Neural cell (in vitro differentiated cells): Measurements from ENCODE around the gene MAGIX. TPM values are rescaled to one million over a fixed set of nuclear protein-coding genes. Genes with fewer than 3 reads are reported as not detected.

Source experiments
- H2AFZ ChIP-seq: fragments of 200-600, 300-800 bp; sonication (generic), shearing (Covaris generic); 2 replicates; pipeline ENCODE4 v1.6.0; 2014; ENCODE audit warnings: low read depth, mild to moderate bottlenecking, antibody characterized with exemption, low read length, moderate library complexity
- H3F3A ChIP-seq: fragments of 200-600 bp; shearing (Covaris generic); 2 replicates; pipeline ENCODE4 v1.6.1; 2016; ENCODE audit warnings: mild to moderate bottlenecking, moderate library complexity, mixed read lengths, antibody characterized with exemption, low read length; ENCODE audit not compliant: insufficient read depth, poor library complexity, severe bottlenecking
- H3K27ac ChIP-seq: fragments of 200-600, 300-800 bp; sonication (generic), shearing (Covaris generic); 2 replicates; pipeline ENCODE4 v1.5.1; 2014; ENCODE audit warnings: mild to moderate bottlenecking, low read length, moderate library complexity
- H3K27me3 ChIP-seq: fragments of 300-800, 200-600 bp; sonication (generic), shearing (Covaris generic); 2 replicates; pipeline ENCODE4 v1.6.0; 2014; ENCODE audit warnings: mild to moderate bottlenecking, low read depth, low read length, moderate library complexity; ENCODE audit not compliant: insufficient read depth
- H3K36me3 ChIP-seq: fragments of 300-800, 200-600 bp; sonication (generic), shearing (Covaris generic); 2 replicates; pipeline ENCODE4 v1.5.1; 2014; ENCODE audit warnings: mild to moderate bottlenecking, antibody characterized with exemption, low read length, moderate library complexity; ENCODE audit not compliant: insufficient read depth
- H3K4me2 ChIP-seq: fragments of 300-800, 200-600 bp; sonication (generic), shearing (Covaris generic); 2 replicates; pipeline ENCODE4 v1.6.0; 2014; ENCODE audit warnings: mild to moderate bottlenecking, low read length
- H3K4me3 ChIP-seq: fragments of 300-800, 200-600 bp; sonication (generic), shearing (Covaris generic); 2 replicates; pipeline ENCODE4 v1.5.1; 2014; ENCODE audit warnings: mild to moderate bottlenecking, low read length, moderate library complexity
- H3K79me2 ChIP-seq: fragments of 200-600 bp; shearing (Covaris generic); replicated peaks from 2 replicates; pipeline ENCODE4 v1.6.0; 2014; ENCODE audit warnings: mild to moderate bottlenecking, low read length, moderate library complexity; ENCODE audit not compliant: insufficient read depth
- H3K9ac ChIP-seq: fragments of 300-800, 200-600 bp; sonication (generic), shearing (Covaris generic); 2 replicates; pipeline ENCODE4 v1.6.1; 2016; ENCODE audit warnings: mild to moderate bottlenecking, low read length, mixed read lengths
- H3K9me2 ChIP-seq: fragments of 200-600 bp; shearing (Covaris generic); 2 replicates; pipeline ENCODE4 v1.6.1; 2016; ENCODE audit warnings: mild to moderate bottlenecking, low read length, mixed read lengths; ENCODE audit not compliant: insufficient read depth
- H3K9me3 ChIP-seq: fragments of 200-600, 300-800 bp; sonication (generic), shearing (Covaris generic); 2 replicates; pipeline ENCODE4 v1.6.1; 2016; ENCODE audit warnings: mild to moderate bottlenecking, mixed run types, low read length, moderate library complexity, mixed read lengths
- H4K20me1 ChIP-seq: fragments of 200-600 bp; shearing (Covaris generic); 2 replicates; pipeline ENCODE4 v1.6.1; 2016; ENCODE audit warnings: mild to moderate bottlenecking, mixed run types; ENCODE audit not compliant: insufficient read depth
- CTCF ChIP-seq: fragments of 450-650 bp; IDR thresholded peaks from 2 replicates; pipeline ENCODE4 v1.5.1; 2014; ENCODE audit warnings: antibody characterized with exemption, mild to moderate bottlenecking, moderate library complexity; ENCODE audit not compliant: poor library complexity, severe bottlenecking
- EP300 ChIP-seq: fragments of 450-650 bp; conservative IDR thresholded peaks from 2 replicates; pipeline ENCODE4 v1.6.1; 2014; ENCODE audit warnings: antibody characterized with exemption, mild to moderate bottlenecking, moderate library complexity; ENCODE audit not compliant: poor library complexity, severe bottlenecking
- EZH2 ChIP-seq: fragments of 200-600, 300-800 bp; shearing (Covaris generic), sonication (generic); IDR thresholded peaks from 2 replicates; pipeline ENCODE4 v1.6.1; 2014; ENCODE audit warnings: antibody characterized with exemption, low read length, borderline replicate concordance, mild to moderate bottlenecking; ENCODE audit not compliant: insufficient read depth, poor library complexity, severe bottlenecking
- MXI1 ChIP-seq: fragments of 450-650 bp; conservative IDR thresholded peaks from 2 replicates; pipeline ENCODE4 v1.6.1; 2014; ENCODE audit warnings: antibody characterized with exemption, mild to moderate bottlenecking; ENCODE audit not compliant: poor library complexity, severe bottlenecking
- POLR2AphosphoS5 ChIP-seq: IDR thresholded peaks from 2 replicates; pipeline ENCODE4 v1.6.1; 2012
- RAD21 ChIP-seq: fragments of 450-650 bp; conservative IDR thresholded peaks from 2 replicates; pipeline ENCODE4 v1.6.1; 2014; ENCODE audit warnings: antibody characterized with exemption, mild to moderate bottlenecking, moderate library complexity
- REST ChIP-seq: IDR thresholded peaks from 2 replicates; pipeline ENCODE4 v1.6.1; 2012; ENCODE audit warnings: borderline replicate concordance
- SMC3 ChIP-seq: fragments of 450-650 bp; conservative IDR thresholded peaks from 2 replicates; pipeline ENCODE4 v1.6.1; 2014; ENCODE audit warnings: antibody characterized with exemption, mild to moderate bottlenecking, moderate library complexity; ENCODE audit not compliant: poor library complexity
- TAF1 ChIP-seq: IDR thresholded peaks from 2 replicates; pipeline ENCODE4 v1.6.1; 2012; ENCODE audit warnings: low read depth
- polyA plus RNA-seq: library from polyadenylated mRNA; depleted of rRNA; stranded (reverse); fragments of >200 nt; gene quantifications from 2 replicates; pipeline ENCODE4 v1.2.3, GENCODE V29; 2014

Gene MAGIX
- polyA plus RNA-seq, 1 donor from 2014 or later: 4.2 TPM

DNA sequence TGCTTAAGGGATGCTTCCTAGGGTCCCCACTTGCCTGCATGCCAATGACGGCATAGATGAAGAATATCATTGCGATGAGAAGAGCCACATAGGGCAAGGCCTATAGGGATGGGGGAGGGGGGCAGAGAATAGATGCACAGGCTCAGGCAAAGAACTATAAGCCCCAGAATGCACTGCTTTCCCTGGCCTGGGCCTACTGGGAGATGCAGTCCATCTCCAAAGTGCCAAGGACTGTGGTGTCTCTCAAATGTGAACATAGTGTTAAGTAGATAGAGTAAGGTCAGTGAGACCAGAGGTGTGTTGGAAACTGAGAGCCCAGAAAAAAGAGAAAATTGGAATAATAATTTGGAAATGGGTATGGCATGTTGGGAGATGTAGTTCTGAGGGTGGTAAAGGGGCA lies 49.7 kb downstream of the MAGIX start:
- TF ChIP-seq MXI1: no peak
- TF ChIP-seq TAF1: no peak
- TF ChIP-seq EZH2: no peak
- TF ChIP-seq EP300: no peak
- TF ChIP-seq RAD21: no peak
- TF ChIP-seq SMC3: no peak
- no peak for TF ChIP-seq POLR2AphosphoS5
- no peak for TF ChIP-seq REST
- no peak for TF ChIP-seq CTCF
- H3K9me3 ChIP-seq: no peaks in the 10 kb centered on the region
- no peaks in the 10 kb centered on the region for H3K27me3 ChIP-seq
- H3K9ac ChIP-seq: no peak overlapping the region
- H3K27ac ChIP-seq: no peak overlapping the region
- no peaks in the 10 kb centered on the region for H3F3A ChIP-seq
- H3K79me2 ChIP-seq: no peaks in the 10 kb centered on the region
- no peak overlapping the region for H3K4me3 ChIP-seq
- H3K9me2 ChIP-seq: no peaks in the 10 kb centered on the region
- no peak overlapping the region for H3K4me2 ChIP-seq
- H4K20me1 ChIP-seq: no peaks in the 10 kb centered on the region
- no peak overlapping the region for H2AFZ ChIP-seq
- no peaks in the 10 kb centered on the region for H3K36me3 ChIP-seq

- Histone ChIP-seq H4K20me1 (no peaks in the 10 kb centered on the region), H3F3A (no peaks in the 10 kb centered on the region), H3K9me3 (no peaks in the 10 kb centered on the region), H3K4me2 (no peak overlapping the region), H3K9me2 (no peaks in the 10 kb centered on the region), H3K4me3 (no peak overlapping the region), H3K9ac (no peak overlapping the region), H3K27me3 (no peaks in the 10 kb centered on the region), H3K27ac (no peak overlapping the region), H3K79me2 (no peaks in the 10 kb centered on the region), H2AFZ (no peak overlapping the region), H3K36me3 (no peaks in the 10 kb centered on the region)
- no peak for TF ChIP-seq EZH2
- TF ChIP-seq REST: no peak
These were observed 50.3 kb downstream of the MAGIX start for GRCh38 chrX:49212861-49213260.
